UCSD-AML1 (cell line): ENCODE data around the gene ALDH1A3.
A peak's percentile ranks its signal among the peaks of the same experiment; 100 is the strongest.

Source experiments
- DNase-seq: peaks from one replicate; lab custom pipeline; 2025; ENCODE audit not compliant: unreplicated experiment; lab: John Stamatoyannopoulos, UW

Gene ALDH1A3

DNA sequence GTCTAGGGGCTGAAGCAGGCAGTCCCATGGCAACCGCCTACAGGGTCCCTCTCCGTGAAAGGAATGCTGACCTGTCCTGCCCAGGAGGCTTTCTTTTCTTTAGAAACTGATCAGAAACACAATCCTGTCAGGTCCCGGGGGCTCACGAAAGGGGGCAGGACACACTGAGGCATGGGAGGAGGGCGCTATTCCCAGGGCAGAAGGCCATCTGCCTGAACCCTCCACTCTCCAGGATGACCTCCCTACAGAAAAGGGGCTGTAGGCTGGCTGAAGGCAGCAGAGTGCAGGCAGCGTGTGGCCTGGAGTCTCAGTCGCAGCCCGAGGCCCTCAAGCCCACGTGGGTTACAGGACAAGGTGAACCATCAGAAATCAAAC, 21.2 kb downstream of the ALDH1A3 start:
- DNase-seq: no peak

DNA sequence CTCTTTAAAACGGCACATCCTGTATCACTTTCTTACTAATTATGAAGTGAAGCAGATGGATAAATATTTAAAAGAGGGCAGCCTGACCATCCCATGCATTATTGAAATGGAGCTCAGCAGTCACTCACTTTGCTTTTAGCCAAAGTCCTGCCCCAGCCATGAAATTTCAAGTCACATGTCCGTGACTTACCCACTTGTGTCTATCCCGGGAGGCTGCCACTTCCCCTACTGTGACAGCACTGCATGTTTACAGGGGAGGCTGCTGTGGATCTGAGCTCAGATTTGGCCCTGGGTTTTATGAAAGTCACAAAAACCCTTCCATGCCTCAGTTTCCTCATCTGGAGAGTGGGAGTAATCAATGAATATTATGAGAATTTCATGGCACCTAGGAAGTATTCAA, 21.7 kb downstream of the ALDH1A3 start:
- no peak for DNase-seq

GRCh38 chr15:100901702-100902435, 22.2 kb downstream of the ALDH1A3 start:
- DNase-seq: no peak

- peak; percentile 55 for DNase-seq
Observed at GRCh38 chr15:100902436-100903167, 23.0 kb downstream of the ALDH1A3 start.

GRCh38 chr15:100903168-100903554, 23.5 kb downstream of the ALDH1A3 start:
- no peak for DNase-seq

GRCh38 chr15:100905850-100906249, 26.2 kb downstream of the ALDH1A3 start:
- no peak for DNase-seq

- no peak for DNase-seq
Observed at GRCh38 chr15:100908466-100908865, 28.8 kb downstream of the ALDH1A3 start.

DNA sequence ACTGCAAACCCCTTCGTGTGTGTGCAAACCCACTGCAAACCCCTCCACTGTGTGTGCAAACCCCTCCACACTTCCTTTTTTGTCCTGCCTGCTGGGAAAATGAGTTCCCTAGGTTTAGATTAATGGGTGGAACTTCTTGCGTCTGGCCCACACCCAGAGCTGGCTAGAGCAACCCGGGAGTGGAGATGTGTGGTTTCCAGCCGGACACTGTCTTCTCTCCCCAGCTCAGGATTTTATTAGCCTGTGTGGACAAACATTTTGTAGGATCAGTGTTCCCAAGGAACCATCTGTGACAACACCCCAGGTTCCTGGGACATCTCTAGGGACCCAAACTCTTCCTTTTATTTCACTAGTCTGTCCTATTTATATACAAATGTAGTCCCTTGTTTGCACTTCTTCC, 29.9 kb downstream of the ALDH1A3 start:
- DNase-seq: no peak

- DNase-seq: no peak
Observed at GRCh38 chr15:100909989-100910955, 30.6 kb downstream of the ALDH1A3 start.

GRCh38 chr15:100911086-100911485, 31.5 kb downstream of the ALDH1A3 start:
- no peak for DNase-seq

DNA sequence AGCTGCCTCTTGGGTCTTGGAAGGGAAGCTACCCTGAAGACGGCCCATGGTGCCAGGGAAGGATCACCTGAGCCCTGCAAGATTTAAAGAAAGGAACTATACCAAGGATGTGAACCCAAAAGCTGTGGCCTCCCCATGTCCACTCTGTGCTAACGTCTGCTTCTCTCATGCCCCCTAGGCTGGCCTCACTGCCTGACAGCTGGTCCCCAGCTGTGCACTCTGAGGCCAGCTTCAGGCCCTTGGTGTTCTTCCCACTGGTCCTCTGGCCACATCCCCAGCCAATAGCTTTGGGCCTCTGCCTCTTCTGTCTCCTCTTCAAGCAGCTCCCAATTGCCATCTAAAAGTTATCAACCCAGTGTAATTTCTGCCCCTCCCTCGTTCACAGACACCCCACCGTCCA, 34.3 kb downstream of the ALDH1A3 start:
- DNase-seq: no peak

- no peak for DNase-seq
Observed at GRCh38 chr15:100914876-100915275, 35.2 kb downstream of the ALDH1A3 start.

DNA sequence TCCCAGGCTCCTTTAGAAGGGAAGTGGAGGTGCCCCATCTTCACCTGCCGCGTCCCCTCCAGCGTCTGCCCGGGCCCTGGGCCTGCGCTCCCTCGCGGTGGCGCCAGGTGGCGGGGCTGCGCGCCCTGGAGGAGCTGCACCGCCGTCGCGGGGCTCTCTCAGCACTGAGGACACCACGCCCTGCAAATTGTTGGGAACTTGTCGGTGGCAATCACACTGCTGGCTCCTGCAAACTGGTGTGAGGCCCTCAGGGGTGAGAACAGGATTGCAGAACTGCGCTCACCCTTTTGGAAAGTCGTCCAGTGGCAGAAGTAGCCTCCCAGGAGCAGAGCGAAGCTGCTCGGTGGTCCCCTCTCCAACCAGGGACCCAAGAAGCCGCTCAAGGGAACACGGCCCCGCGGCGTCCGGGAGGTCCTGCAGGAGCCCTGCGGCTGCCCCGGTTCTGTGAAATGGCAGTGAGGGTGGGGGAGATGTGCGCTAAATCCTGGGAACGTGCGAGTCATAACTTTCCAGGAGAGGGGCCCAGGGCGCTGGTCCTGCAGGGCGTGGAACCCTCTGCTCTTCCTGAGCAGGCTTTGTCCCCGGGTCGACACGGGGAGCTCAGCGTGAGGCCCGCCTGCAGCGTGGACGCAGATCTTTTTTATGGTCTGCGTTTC, 38.5 kb downstream of the ALDH1A3 start:
- peak; percentile 80 for DNase-seq

DNA sequence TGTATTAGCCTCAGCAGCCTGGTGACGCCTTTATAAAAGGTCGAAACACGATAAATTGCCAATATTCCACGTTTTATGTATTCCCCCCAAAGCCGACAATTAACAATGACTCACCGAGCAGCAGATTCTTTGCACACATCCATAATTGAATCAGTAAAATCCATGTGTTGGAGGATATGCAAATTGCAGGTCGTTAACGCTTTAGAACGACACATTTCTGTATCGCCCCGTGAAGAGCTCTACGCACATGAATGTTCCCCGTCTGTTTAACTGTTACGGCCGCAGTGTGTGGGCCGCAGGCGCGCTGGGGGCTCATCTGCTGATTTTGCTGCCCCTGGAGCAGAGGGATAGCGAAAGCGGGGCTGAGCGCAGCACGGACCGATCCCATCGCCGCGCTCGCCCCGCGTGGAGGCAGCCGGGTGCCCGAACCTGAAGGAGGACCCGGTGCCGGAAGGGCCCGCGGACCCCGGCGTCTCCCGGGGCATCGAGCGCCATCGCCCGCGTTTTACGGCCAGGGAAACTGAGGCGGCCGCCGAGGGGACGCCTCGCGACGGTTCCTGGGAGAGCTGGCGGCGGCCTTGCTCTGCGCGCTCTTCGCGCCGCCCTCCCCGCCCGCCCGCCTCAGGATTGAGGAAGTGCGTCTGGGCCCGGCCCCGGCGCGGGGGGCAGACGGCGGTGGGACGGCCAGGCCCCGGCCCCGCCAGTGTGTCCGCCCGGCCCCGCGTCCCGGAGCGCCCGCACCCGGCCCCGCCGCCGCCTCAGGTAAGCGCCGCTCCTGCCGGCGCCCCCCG, 39.3 kb downstream of the ALDH1A3 start, which contains the start of gene LRRK1:
TSS of gene LRRK1 (plus strand) at position 668 of the 791 bp plus-strand sequence. CDS start 5,276 bp downstream, outside the sequence.
- peak; percentile 64 for DNase-seq

- no peak for DNase-seq
Observed at GRCh38 chr15:100919481-100920405, 40.1 kb downstream of the ALDH1A3 start.

GRCh38 chr15:100920516-100921135, 41.0 kb downstream of the ALDH1A3 start:
- no peak for DNase-seq

DNA sequence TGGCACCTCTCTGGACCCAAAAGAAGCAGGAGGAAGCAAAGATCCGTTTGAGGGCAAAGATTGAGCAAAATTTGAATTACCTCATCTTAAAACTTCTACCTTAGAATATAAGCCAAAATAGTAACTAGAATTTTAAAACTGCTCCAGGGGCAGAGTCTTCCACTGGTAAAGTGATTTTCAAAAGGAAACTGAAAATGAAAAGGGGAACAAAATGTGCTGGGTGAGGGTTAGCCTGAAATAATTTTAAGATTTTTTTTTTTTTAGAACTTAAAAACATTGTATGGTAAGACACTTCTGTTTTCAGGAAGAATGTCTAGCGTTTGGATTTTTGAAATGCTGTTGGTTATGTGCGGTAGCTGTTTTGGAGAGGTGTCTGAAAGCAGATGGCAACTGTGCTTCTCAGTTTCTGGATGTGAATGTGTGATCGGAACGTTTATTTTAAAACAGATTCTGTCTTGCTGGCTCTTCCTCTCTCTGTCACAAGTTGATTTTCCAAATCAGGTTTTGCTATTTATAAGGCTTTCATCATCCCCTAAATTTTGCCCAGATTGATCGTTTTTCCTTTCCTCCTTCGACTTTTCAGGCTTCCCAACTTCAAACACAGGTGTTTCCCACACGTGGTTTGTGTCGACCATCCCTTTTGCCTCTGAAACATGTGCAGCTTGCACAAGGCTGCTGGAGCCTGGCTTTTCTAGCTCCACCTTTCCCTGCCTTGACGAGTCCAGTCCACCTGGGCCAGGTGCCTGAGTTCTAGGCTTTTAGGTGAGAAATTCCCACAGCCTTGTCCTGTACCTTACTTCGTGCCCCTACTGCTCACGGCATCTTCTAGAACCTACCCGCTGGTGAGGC, 42.8 kb downstream of the ALDH1A3 start:
- DNase-seq: no peak

GRCh38 chr15:100923076-100923475, 43.4 kb downstream of the ALDH1A3 start:
- no peak for DNase-seq
